HUDEP-2 (cell line): Measurements from ENCODE around the gene VRK1.
"Not testable (repeated sequence)": the region's sequence is repeated elsewhere in the genome, so short reads cannot be mapped to it uniquely, and the experiment has no call there.

Experiments used
- DNase-seq, 76 experiments: peaks; one replicate each; lab custom pipeline; 2025; ENCODE audit not compliant: unreplicated experiment in 76 of 76; lab: John Stamatoyannopoulos, UW

Gene VRK1

DNA sequence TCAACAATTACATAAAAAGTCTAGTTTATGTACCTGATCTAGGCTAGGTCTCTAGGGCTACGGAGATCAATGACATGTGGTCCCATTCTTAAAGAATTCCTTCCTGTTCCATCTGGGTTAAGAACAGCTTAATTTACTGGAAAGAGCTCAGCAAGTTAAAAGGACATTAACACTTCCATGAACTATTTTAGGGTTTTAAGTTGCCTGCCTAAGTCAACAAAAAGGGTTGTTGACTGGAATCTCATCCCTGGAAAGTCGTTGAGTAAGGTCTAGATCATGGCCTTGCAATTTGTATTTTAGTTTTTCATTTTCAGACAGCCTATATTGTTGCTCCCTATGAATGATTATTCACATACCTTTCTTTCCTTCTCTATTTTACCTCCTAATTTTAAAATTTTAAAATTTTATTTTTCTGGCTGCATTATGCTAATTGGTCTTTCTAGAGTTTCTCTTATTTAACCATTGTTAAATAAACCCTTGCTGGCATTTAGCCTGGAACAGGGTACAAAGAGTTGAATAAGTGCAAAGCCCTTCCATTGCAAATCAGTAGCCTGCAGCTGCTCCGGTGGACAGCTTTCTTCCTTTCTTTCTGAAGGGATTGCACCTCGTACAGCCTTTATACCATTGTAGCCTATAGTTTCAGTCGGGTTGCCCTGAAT lies 66.3 kb downstream of the VRK1 start:
- no peak for DNase-seq

- DNase-seq = no peak
Observed at GRCh38 chr14:96863986-96864330, 66.8 kb downstream of the VRK1 start.

DNA sequence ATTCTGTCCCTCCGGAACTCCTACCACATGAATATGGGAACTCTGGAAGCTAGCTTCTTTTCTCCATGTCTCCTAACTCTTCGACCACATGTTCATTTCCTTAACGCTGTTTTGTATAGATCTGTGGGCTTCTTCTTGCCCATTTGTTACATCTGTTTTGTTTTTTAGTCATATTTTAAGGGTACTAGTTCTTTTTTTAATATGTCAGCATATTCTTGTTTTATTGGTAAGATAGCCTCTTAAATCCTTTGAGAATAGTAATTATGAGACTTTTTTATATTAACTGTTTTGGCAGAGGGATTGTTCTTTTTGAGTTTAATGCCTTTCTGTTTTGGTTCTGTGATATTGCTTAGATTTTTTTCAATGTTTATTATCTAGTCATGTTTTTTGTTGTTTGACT lies 70.5 kb downstream of the VRK1 start:
- DNase-seq = no peak

DNA sequence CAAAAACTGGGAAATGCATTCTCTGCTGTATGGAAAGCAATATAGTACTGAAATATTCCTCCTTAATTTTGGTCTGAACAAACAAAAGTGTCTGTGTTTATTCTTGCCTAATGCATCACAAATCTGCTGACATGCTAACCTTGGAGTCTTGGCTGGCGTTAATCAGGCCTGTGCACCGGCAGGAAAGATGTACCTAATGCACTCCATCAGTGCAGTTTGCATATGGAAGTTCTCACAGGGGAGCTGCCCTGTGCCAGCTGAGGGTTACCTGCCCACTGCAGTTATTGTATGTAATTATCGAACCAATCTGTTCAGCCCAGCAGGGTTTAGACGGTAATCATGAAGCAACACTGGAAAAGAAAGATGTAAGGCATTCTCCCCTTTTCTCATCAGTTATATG lies 76.9 kb downstream of the VRK1 start:
- DNase-seq = no peak

GRCh38 chr14:96876747-96877146 lies 79.6 kb downstream of the VRK1 start:
- no peak for DNase-seq

- no peak for DNase-seq
Observed at GRCh38 chr14:96881713-96882112, 84.5 kb downstream of the VRK1 start.

- not testable (repeated sequence) for DNase-seq
Observed at GRCh38 chr14:96883974-96884373, 86.8 kb downstream of the VRK1 start.

DNA sequence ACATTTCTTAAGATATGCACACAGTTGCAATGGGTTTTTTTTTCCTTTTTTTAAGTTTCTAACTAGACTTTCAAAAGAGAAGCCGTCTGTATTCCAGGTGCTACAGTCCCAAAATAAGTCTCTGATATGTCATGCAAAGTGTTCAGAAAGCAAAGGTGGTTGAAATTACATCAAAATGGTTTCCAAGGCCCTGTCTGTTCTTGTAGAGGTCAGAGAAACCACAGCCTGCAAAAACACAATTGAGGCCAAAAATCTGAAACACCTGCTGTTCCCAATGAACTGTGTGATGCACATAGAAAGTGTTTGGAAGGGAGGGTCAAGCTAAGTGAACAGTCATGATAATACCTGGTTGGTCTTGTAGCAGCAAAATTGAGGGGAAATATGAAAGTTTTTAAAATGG lies 91.0 kb downstream of the VRK1 start:
- DNase-seq = no peak

- no peak for DNase-seq
Observed at GRCh38 chr14:96888593-96888992, 91.4 kb downstream of the VRK1 start.

GRCh38 chr14:96889091-96889490 lies 91.9 kb downstream of the VRK1 start:
- no peak for DNase-seq

DNA sequence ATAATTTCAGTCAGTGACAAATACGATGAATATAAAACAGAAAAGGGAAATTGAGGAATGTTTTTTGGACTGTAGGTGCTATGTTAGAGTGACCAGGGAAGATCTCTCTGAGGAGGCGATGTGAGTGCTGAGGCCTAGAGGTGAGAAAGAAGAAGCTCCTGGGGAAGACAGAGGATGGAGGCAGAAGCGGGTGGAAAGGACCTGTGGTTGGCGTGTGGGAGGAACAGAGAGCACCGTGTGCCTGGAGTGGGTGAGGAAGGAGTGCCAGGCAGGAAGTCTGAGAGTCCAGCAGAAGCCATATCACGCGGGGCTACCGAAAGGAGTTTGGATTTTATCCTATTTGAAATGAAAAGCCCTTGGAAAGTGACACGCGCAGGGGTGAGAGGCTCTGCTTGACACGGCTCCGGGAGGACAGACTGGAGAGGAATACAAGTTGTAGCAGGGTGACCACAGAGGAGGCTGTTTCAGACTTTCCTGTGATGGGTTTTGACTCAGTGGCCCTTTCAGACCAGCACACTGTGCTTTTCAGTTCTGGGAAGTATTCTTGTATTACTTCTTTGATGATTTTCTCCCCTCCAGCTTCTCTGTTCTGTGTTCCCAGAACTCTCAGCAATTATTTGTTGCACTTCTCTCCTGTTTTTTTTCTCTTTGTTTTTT lies 96.9 kb downstream of the VRK1 start:
- no peak for DNase-seq

- DNase-seq = no peak
Observed at GRCh38 chr14:96894966-96895365, 97.8 kb downstream of the VRK1 start.

DNA sequence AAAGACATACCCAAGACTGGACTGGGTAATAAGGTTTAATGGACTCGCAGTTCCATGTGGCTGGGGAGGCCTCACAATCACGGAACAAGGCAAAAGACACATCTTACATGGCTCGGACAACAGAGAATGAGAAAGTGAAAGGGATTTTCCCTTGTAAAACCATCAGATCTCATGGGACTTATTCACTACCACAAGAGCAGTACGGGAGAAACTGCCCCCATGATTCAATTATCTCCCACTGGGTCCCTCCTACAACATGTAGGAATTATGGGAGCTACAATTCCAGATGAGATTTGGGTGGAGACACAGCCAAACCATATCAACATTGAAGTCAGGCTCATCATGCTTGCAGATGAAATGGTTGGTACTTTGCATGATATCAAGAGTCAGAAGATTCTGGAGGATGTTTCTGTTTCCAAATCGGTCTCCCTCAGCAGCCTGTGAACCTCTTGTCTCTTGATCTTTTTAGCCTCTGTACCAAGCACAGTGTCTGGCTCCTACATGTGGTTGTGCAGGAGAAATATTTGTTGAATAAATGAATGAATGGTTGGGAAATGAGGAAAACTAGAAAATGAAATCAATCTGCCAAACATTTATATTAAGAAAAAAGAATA lies 98.6 kb downstream of the VRK1 start:
- DNase-seq = no peak

- no peak for DNase-seq
Observed at GRCh38 chr14:96897184-96897583, 100.0 kb downstream of the VRK1 start.

DNA sequence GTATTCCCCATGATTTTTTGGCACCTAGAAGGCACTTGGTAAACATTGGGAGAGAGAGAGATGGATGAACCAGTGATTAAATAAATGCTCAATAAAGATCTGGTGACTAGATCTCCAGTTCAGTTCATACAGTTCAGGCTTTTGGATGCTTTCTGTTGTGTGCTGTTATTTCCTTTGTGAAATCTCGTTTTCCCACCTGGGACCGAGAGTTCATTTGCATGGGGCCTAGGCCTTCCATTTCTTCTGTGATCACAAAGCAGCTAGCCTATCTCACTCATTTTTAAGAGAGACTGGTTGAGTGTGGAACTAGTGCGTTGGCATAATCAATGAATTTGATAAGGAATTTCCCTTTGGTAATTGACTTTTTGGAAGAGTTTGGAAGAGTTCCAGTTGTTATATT lies 104.0 kb downstream of the VRK1 start:
- DNase-seq = no peak

DNA sequence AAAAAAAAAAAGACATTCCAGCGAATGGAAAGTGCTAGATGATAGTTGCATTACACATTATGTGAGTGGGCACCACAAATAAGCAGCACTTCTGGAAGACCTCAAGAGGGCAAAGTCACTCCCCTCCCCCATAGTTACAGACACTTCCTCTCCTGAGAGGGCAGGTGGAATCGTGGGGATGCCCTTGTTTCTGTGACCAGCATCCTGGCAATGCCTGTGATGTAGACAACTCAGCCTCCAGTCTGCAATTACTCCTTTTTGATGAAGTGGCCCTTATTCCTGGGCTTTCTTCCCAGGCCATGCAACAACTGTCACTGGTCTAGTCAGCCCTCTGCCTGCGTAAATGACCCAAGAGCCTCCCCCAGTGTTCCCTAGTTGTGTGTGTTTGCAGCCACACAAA lies 104.8 kb downstream of the VRK1 start:
- DNase-seq = no peak

DNA sequence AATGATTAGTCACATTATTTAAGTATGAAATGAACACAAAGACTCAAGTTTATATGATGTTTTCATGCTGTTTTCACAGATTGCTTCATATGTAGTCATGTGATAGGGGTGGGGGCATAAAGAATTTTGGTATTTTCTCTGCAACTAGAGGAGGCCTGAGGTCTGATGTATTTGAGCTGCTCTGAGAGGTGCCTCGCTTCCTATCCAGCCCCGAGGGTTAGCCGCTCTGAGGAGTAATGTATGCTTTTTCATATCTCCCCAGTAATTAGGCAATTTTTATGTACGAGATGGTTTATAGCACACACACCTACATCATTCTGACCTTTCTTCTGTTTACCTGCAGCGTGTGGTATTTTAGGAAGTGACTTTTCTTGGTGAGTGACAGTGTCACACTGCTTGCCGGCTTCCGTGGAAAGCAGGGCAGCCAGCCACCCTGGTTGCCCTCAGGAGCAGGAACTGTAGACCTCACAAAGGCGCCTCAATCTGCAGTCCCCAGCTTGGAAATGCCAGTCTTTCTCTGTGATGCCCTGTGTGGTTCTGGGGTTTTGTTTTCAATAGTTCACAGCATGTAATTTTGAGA lies 106.4 kb downstream of the VRK1 start:
- no peak for DNase-seq

GRCh38 chr14:96904201-96904600 lies 107.0 kb downstream of the VRK1 start:
- no peak for DNase-seq

GRCh38 chr14:96905065-96905464 lies 107.9 kb downstream of the VRK1 start:
- no peak for DNase-seq

DNA sequence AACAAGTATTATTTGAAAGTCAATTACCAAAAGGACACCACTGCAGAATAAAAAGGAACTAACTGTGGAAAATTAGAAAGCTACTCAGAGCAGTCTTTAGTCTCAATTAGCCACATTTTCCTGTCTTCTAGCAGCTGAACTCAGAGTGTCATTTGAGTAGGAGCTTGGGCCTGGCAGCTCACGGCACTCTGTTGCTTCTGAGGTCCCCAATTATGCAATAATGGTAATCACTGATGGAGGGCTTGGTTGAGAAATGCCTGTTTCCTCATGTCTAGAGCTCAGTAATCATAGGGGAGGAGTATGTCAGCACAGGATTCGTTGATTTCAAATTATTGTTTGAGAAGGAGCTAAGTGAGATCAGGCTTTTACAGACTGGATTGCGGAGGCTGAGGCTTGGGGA lies 108.6 kb downstream of the VRK1 start:
- no peak for DNase-seq

GRCh38 chr14:96906434-96906833 lies 109.3 kb downstream of the VRK1 start:
- DNase-seq = no peak

DNA sequence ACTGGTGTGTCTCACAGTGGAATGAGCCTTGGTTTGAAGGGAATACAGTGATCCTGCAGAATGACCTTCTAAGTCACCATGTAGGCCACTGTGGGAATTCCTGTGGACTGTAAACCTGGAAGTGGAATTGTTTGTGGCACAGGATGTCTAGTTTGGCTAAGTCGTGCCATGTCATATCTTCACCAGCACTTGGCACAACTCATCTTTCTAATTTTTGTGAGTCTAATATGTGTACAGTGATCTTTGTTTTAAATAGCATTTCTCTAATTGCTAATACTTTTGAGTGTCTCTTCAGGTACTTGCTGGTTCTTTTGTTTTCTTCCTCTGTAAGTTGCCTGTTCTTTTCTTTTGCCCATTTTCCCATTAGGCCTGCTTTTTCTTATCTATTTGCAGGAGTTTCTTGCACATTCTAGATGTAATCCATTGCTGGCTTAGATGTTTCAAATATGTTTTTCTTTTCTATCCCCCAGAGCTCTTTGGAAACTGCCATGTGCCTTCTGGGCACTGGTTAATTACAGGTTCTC lies 112.7 kb downstream of the VRK1 start:
- DNase-seq = no peak
